Measurements from ENCODE around the gene APBA1.

APBA1 gene

DNA sequence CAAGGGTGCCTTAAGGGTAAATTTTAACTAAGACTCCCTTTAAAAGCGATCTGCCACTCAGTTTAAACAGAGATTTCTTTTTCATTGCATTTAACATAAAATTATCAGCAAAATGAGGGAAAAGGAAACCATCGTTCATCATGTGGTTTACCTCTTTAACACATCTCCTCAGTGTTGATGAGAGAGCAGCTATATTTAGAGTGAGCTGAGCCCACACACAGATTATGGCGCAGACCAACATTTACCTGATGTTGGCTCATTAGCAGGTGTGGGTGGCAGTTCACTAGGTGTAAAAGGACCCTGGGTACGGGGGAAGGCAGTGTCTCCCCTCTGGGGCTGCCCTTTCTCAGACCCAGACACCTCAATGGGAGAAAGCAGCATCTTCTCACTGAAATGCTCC is 197.3 kb downstream of the APBA1 start:
- no peak for DNase-seq (ENCODE audit: low read depth, low spot score)

DNA sequence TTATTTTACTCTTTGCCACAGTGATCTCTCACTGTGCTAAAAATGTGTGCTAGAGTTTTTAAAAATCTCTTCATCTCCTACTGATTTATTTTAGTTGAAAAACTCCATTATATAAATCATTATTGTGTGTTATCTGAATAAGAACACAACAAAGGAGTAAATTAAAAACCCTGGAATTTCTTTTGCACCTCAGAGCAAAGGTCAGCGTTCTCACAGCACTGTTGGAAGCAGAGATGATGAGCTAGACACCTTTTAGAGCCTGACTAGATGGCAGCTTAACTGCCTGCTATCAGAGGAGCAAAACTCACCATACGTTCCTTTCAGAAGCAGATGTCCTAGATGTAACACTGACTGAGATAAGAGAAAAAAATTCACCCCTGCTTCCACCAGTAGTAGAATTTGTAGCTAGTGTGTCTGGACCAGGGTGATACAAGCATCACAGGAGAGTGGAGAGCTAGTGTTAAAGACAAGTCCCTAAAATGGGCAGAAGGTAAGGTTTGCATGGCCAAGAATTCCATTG is 200.0 kb downstream of the APBA1 start:
- DNase-seq (ENCODE audit: low read depth, low spot score) = no peak

DNA sequence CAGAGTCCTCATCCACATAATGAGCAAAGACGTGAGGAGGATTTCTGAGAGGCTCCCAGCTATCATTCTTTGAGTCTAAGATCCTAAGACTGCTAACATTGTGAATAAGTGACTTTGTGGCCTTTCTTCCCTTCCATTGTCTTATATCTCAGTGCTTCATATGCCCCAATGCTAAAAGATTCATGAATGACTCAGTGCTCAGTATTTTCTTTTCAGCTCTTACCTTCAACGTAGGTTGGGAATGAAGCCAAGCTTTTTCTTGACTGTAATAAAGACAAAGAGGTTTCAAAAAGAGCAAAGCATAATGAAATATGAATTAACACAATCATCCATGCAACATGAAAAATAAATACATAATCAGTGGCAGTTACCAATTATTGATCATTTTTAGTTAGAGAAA is 200.7 kb downstream of the APBA1 start:
- DNase-seq (ENCODE audit: low read depth, low spot score) = no peak

DNA sequence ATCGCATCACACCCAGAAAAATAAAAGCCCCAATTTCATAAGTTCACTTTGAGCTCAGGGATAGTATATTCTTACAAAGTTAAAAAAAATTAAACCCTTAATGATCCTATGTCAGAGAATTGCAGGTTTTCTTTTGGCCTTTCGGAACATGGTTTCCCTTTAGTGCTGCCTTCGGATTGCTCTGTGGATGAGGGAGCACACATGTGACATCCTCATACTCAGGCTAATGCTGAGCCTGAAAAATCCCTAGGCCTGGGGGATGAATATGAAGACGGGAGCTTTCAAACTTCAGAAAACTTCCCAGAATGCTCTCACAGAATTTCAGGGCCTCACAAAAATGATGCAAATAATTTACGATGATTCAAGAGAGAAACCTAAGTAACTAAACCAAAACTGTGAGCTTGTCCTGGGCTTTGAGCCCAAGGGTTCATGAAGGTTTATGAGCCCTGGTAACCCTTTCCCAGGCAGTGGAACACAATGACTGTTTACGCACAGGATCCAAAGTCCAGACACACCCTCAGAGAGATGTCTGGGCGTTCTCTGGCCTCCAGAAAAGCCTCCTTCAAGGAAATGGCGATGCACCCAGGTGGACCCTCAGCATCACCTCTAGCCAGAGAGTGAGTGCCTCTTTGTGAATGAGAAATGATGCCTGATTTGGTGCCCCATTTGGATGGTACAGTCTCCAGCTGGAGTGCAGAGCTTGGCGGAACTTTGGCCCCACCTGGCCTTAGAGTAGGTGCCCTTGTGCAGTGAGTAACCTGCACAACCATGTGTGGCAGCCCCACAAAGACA is 201.8 kb downstream of the APBA1 start:
- DNase-seq (ENCODE audit: low read depth, low spot score) = no peak

DNA sequence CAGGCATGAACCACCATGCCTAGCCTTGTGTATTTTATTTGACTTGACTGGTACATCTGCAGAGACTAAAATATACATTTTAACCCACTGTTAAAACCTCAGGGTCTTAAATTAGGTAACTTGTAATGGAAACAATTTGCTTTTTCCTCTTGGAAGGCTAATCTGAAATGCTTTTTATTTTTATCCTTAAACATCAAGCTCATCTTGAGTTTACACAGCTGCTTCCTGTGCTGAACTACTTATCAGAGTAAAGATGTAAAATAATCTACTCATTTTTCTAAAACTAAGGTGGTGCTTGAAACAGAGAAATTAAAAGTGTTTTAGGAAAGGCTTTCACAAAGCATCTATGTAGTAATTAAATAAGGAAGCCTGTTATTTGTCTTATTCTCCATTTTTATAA is 203.0 kb downstream of the APBA1 start:
- DNase-seq (ENCODE audit: low read depth, low spot score) = no peak

DNA sequence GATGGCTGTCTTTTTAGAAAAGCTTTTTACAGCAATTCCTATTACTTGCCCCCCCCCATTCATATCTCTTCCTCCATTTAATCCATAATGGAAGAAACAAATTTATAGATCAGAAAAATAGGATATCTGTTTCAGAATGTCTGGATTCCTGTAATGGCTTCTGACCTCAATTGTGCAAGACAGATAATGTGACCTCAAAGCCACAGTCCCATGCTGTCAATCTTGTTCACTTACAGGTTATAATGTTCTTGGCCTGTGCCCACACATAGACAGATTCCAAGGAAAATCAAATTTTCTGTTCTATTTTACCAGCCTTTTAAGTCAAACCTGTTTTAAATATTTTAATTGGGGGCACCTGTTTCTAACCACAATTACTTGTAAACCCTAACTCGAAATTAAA is 203.8 kb downstream of the APBA1 start:
- no peak for DNase-seq (ENCODE audit: low read depth, low spot score)

DNA sequence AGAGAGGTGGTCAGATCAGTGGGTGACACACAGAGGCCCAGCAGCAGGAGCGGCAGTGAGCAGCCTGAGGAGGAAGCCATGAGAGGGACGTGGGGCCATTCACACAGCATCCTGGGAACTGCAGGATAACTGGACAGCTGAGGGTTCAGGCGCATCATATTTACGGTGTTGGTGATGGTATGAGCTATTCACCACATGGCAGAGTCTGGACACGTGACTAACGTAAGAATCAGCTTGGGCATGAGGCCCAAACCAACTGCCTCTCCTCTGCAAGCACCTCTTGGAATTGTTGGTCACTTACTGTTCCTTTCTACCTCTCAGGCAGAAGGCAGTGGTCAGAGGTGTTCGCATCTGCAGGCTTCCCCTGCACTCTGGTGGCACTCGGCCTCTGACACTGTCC is 206.0 kb downstream of the APBA1 start:
- no peak for DNase-seq (ENCODE audit: low read depth, low spot score)

DNA sequence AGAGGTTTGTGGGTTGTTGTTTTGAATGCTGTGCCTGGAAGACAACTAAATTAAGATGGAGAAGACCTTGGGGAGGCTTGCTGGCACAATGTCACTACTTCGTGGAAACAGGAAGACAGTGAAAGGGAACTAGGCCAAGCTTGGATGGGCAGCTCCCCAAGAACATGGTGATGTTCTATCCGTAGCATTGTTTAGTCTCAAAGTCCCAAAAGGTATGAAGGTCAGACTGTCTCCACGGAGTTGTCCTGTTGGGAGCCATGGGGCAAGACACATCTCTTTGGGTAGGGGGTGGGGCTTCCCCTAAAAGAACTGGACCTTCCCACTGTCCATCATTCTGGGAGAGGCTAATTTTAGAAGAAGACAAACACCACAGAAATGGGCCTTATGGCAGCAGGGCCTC is 206.7 kb downstream of the APBA1 start:
- no peak for DNase-seq (ENCODE audit: low read depth, low spot score)

DNA sequence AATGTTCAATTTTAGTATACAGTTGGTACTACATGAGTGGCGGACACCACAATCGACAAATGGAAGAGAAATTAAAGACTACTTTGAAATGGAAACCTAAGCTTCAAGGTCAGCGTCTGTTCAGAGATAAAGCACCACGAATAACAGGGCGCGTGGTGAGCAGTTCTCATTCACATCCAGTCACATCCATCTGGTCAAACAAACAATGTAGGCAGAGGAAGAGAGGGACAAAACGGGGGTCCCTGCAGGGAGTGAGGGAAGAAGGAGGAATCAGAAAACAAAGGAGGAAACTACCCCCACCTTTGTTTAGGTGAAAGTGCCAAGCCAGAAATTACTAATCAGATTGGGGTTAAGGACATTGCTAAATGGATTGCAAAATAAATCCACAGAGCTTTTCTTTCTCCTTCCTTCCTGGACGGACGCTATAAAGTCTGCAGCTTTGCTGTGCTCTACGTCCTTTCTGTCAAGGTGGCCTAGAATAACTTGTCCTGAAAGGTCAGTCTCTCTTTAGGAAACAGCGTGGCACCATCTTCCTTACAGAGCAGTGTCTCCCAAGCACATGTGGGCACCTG is 208.6 kb downstream of the APBA1 start:
- DNase-seq (ENCODE audit: low read depth, low spot score) = no peak

DNA sequence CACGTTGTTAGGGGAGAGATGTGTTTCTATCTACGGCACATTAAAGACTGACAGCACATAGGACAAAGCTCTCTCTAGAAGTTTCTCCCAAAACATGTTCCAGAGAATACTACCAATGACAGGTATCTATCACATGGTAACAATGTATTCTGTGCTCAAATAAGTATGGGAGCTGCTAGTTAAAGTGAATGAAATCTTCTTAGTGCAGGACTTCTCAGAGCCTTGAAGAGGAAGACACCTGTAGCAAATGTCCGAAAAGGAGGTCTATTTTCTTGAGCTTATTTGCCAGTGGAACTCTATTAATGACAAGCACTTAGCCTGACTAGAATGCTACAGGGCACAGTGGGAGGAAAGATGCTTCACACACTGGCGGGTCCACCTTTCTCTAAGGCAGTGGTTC is 209.8 kb downstream of the APBA1 start:
- no peak for DNase-seq (ENCODE audit: low read depth, low spot score)

DNA sequence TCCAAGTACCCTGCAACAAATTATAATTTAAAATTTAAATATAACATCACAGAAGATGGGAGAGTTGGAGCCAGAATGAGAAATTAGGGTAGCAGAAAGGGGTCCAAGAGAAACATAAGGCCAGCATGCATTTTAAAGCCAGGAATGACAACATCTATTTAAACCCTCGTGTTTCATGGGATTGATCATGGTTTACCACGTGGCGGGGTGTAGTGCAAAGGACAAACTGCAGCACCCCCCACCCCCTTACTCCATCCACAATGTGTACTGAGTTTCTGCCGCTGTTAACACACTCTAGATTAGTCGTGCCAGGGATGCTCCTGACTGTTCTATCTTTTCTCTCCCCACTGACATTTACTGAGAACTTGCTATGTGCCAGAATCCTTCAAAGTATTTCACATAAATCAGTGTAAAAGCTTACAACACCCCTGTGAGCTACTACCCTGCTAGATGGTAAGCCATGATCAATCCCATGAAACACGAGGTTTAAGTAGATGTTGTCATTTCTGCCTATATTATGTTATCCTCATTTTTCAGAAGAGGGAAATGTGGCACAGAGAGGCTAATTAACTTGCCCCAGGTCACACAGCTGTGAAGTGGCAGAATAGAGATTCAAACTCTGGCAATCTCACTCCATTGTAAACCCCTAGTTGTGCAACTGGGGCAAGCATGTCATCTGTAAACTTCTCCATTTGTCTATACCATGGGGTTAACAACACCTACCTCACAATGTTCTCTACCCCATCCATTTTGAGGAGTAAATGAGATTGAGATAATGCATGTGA is 210.9 kb downstream of the APBA1 start:
- DNase-seq (ENCODE audit: low read depth, low spot score) = no peak

DNA sequence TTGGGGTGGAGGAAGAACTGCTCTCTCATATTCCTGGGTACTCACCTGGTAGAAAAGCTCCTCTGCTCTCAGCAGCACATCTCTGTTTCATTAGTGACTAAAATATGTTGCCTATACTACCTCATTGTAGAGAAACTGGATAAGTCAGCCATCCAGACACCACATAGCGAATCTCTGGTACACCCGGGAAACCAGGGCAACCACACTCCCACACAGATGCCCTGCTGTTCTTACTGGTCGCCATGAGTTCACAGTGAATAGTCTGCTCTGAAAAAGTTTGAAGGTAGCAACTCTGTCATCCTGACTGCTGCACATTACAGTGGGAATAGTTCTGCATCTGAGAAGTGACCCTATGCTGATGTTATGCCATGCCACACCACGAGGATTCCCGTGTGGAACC is 212.2 kb downstream of the APBA1 start:
- no peak for DNase-seq (ENCODE audit: low read depth, low spot score)

DNA sequence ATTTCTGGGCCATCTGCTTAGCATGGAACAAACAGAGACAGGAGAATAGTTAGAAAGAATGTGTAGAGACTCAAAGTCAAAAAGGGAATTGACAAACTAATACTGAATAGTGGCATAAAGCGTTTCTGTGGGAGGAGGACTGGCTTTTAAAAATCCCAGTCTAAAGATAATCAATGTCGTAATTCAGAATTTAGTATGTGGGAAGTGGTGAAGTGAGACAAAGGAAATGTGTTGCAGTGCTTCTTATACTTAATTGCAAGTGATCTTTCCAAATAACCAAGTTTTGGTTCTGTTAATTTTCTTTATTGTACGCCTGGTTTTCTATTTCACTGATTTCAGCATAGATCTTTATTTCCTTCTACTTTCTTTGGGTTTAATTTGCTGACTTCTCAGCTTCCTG is 214.0 kb downstream of the APBA1 start:
- no peak for DNase-seq (ENCODE audit: low read depth, low spot score)

DNA sequence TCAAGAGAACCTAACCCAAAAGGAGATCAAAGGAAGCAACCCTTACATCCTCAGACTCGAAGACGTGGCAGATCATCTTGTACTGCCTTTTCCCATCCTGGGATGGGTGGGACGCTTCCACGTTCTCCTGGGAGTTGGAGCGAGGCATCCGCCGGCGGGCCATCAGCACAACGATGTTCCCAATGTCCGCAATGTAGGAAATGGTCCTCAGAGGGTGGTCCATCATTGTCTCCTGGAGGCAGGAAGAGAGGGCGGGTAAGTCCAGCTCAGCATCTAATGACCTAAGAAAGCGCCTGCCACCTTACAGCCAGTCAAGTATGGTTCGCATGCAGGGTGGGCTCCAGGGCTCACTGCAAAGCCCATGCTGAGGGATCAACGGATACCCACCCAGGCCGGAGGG is 216.0 kb downstream of the APBA1 start:
- DNase-seq (ENCODE audit: low read depth, low spot score) = no peak

DNA sequence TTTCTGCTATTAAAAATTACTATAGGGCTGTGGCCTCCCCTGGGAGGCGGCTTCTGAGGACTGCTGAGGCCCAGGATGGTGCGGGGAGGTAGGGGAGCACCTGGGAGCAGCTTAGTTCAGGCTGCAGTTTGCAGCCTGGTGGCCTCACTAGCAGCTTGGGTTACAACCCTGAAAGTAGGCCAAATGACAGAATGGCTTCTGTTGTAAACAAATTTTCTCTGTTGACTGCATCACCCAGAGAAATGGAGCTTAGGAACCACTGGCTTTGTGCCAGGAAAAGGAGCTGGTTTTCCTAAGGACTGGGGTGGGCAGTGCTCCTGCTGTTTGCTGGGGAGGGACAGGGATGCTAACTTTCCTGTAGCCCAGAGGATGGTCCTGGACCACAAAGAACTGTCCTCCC is 216.9 kb downstream of the APBA1 start:
- DNase-seq (ENCODE audit: low read depth, low spot score) = no peak

DNA sequence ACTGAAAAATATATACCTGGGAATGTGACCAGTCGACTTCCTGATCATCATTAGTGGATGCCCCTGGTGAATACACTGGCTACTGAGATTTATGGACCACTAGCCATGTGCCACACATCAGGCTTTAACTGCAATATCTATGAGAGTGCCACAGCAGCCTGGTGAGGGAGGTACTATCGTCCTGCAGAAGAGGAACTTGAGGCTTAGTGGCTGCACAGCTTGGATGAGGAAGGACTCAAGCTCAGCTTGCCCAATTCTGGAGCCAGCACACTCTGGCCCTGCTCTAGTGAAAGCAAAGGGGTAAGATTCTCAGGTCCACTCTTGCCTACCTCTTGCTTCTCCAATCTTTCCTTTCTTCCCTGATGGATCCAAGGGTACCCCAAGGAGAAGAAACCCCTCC is 217.8 kb downstream of the APBA1 start:
- no peak for DNase-seq (ENCODE audit: low read depth, low spot score)

DNA sequence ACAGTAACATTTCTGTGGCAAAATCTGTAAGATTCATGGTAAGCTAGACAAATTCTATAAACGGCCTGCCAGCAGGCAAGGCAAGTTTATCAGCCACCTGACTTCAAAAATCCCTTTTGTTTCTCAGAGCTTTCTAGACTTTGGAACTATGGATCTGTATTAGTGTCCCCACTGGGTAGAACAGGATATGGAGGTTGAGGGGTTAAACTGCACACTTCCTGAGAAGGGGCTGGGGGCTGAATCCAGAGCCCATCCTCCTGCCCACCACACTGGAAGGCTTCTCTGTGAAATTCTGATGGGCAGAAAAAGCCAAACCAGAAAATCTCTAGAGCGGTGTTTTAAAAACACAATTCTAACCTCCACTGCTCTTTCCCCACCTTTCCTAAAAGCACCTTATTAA is 218.4 kb downstream of the APBA1 start:
- no peak for DNase-seq (ENCODE audit: low read depth, low spot score)

DNA sequence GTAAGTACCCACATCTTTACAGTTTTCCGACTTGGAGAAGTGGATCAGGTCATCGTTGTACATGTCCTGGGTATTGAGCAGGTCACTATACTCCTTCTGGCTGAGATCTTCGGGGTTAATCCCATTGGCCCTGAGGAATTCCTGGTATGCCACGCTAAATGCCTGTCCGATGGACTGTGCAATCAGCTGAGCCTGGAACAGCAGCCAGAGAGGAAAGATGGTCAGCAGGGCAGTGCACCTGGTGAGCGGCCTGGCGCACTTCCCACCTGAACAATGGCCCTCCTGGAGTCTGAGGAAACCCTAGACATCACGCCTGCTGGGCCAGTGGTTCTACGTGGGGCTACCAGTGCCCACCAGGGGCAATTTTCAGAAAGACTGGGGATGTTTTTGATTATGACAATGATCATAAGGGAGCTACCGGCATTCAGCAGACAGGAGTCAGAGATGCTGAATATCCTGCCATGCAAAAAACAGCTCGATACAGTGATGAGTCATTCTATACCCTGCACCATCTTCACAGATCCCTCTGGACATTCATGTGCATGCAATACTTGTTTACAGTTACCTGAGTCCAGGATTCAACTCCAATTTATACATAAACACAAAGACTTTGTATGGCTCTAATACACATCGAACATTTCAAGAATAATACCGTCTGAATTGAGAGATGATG is 219.9 kb downstream of the APBA1 start:
- no peak for DNase-seq (ENCODE audit: low read depth, low spot score)

DNA sequence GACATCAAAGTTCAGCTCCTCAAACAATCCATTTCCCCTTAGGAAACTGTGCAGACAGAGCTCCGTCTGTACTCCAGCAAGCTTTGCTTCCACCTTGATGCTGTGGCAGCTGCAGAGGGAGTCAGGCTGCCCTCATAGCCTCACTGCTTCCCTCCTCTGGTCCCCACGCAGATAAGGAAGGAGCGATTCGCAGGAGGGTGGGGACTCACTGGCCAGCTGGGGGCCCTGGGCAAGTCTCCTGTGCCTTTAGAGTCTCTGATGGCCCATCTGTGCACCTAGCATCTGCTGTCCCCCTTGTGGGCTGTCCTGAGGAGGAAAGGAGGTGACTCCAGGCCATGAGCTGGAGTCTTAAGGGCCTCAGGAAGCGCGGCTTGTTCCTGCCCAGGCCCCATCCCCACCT is 225.7 kb downstream of the APBA1 start:
- no peak for DNase-seq (ENCODE audit: low read depth, low spot score)

DNA sequence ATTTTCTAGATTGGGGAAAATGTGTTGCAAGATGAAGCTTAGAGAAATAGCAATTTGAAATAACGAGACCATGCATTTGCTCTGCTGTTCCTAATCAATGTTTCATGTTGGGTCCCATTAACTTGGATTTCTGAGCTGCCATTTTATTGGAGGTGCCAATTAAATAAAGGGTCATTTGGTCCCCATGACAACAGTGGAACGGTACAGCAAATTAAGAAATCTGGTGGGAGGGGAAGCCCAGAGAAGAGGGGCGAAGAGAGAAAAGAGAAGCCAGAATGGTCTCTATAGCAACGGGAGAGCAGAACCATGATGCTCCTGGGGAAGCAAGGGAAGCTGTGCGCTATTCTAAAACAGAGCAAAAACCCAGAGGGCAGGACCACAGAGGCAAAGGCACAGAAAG is 226.9 kb downstream of the APBA1 start:
- DNase-seq (ENCODE audit: low read depth, low spot score) = no peak

DNA sequence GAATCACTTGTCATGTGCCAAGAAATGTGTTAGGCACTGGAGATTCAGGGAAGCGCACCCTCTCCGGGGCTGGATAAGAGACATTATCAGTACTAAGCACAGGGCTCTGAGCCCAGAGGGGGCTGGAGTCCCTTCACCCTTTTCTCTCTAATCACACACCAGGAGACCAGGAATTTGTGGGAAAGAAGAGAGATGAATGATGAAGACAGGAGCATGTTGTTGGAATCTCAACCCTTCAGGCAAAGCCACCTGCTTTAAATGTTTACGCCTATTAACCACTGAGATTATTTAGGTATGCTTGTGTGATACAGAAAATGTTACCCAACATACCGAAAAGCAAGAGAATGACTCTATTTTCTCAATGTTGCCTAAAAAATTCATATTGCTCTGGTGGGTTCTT is 227.4 kb downstream of the APBA1 start:
- no peak for DNase-seq (ENCODE audit: low read depth, low spot score)

DNA sequence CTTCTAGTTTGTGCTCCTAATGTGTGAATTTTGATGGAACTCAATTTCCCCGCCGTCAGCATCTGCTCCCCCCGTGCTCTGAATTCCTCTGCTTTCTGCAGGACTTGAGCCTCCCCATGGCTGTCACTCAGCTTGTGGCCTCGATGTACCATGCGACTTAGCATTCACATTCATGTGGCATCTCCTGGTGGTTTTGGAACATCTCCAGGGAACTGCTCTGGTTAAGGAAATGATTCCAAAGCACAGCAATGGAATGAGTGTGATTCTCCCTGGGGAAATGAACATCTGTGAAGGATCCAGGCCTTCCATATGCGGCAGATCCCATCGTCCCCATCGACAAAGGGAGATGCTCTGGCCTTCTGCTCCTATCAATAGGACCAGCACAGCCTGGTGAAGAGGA is 228.2 kb downstream of the APBA1 start:
- DNase-seq (ENCODE audit: low read depth, low spot score) = no peak

All from activated CD4-positive, CD25-positive, alpha-beta regulatory T cell treated with anti-CD3 and anti-CD28 coated beads, Interleukin-2, amount 50 U/mL, for 16 hours (primary cell).